Activated CD4-positive, alpha-beta T cell treated with anti-CD3 and anti-CD28 coated beads, Interleukin-2, amount 50 U/mL, for 48 hours (primary cell): ENCODE results near the gene SNX10.

Experiments used
- DNase-seq, 2 experiments: peaks; one replicate each; pipeline ENCODE4 v3.0.0-alpha.2; 2020

SNX10 gene

DNA sequence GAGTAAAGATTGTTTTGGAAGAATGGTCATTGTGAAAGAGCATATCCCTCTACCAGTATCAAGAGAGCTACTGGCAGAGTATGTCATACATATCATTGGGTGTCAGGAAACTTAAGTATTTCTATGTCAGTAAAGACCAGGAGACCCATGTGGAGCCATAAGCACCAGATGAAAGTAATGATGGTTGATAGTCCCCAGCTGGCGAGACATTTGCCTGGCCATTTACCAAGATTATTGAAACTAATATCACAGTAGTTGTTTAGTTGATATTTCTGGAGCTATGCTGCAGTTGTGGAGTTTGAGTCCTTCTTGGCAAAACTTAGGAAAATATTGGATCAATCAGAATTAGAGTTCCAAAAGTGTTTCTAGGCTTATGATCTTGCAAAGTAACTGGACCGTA lies 114.8 kb downstream of the SNX10 start:
- DNase-seq = no peak

GRCh38 chr7:26409661-26410547 lies 118.2 kb downstream of the SNX10 start:
- no peak for DNase-seq

DNA sequence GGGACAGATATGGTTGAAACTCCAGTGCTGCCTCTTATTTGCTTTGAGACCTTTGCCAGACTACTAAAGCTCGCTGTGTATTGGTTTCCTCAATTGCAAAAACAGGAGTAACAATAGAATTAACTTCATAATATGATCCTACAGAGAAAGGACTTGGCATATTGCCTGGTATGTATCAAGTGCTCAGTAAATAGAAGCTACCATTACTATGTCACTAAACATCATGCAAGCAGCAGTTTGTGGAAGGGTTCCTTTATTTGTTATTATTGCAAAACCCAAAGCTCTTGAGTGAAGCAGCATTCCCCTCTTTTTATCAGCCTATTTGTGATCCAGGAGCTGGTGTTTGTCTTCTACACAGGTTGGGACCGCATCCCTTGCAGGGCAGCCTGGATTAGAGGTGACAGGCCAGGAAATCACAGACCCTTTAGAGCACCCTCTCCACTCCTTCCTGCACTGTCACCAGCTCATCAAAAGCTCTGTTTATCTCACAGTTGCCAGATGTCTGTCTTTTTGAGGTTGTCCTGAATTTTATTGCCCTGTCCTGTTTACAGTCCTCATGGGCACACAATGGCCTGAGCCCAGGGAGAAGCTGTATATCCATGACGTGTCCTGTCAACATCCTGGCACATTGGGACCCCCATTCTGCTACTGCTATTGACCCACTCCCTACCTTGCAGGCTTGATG lies 121.5 kb downstream of the SNX10 start:
- DNase-seq = no peak

- no peak for DNase-seq
Observed at GRCh38 chr7:26416004-26416403, 124.3 kb downstream of the SNX10 start.

DNA sequence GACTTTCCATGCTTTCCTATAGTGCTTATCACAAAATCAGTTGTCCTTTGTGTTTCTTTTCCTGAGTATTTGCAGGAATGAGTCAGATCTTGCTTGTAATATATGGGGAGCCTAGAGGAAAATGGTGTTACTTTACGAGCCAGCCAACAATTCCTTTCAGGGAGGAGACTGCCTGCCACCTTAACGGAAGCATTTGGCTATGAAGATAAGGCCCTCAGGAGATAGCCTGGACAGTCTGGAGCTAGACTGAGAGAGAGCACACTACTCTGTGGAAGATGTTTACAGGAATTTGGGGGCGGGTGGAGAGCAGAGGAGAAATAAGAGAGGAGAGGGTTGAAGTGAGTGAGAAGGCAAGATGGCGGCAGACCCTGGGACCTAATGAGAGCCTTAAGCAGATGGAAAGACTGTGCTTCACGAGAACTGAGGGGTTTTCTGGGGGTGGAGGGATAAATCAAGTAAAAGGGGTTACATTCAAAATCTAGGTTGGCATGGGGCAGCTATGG lies 126.3 kb downstream of the SNX10 start:
- no peak for DNase-seq

DNA sequence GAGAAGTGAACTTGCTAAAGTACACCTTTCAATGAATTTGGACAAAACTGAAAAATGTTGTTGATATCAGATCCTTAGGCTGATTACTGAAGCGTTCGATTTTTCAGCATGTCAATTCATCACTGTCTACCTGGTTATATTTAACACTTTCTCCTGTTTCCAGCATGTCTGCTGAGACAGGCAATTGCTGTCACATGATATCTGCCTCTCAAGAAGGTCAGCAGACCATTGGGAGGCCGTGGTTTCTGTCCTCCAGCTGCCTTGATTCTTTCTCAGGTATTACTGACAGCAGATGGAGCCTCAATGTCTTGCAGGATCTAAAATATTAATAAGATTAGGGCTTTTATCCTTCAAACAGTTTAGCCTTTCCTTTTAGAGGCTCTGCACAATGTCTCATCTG lies 127.5 kb downstream of the SNX10 start:
- DNase-seq = no peak

DNA sequence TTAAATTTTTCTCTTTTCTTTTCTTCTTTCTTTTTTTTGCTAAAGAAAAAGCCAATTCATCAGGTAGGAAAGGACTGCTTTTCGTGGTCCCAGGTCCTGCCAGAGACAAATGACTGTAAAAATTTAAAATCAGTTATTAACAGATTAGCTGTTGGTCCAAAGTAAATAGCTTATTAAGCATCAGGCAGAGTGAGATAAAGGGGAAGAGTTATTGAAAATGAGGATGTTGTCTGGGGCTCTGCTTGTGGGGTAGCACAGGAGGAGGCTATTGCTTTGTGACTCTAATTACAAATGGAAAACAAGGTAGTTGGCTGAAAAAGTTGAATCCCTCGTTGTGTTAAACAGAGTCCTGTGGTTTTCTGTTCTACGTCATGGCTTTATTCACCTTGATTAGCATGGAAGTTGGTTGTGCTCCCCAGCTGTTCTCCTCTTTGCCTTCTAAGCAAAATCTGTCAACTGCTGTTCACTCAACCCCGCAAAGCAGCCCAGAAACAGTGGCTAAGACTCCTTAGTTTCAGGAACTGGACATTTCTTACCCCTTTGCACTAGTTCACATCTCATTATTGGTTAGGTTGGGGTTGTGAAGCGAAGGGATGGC lies 128.9 kb downstream of the SNX10 start:
- no peak for DNase-seq

DNA sequence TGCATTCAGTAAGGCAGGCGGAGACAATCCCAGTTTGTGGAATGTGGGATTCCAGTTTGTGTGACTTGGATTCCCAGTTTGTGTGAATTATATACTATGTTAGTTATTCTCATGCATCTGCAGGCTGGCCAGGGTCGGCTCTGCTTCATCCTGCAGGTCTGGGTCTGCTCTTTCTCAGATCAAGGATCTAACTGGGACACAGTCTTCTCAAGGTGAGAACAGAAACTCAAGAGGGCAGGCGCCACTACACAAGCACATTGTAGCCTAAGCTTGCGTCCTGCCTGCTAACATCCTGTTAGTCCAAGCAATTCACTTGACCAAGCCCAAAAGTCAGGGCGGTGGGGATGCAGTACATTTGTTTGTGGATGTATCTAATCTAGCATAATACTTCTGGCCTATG lies 131.1 kb downstream of the SNX10 start:
- DNase-seq = no peak

DNA sequence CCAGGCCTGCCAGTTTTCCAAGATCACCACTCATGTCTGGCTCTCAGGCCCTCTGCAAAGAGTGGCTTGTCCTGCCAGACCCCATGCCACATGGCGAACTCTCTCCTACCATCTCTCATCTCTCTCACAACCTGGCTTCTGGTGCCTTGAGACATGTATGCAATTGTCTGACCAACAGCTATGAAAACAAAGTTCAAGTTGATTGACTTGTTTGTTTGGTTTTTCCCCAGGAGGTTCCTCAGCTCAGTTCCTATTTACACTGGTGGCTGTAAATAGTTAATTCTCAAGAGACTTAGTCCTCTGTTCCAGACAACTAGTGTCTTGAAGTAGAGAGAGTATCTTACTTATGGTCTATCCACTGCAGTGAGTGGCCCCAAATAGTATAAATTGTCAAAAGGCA lies 131.8 kb downstream of the SNX10 start:
- no peak for DNase-seq
